Measurements from ENCODE around the gene NPAS2.

DNA sequence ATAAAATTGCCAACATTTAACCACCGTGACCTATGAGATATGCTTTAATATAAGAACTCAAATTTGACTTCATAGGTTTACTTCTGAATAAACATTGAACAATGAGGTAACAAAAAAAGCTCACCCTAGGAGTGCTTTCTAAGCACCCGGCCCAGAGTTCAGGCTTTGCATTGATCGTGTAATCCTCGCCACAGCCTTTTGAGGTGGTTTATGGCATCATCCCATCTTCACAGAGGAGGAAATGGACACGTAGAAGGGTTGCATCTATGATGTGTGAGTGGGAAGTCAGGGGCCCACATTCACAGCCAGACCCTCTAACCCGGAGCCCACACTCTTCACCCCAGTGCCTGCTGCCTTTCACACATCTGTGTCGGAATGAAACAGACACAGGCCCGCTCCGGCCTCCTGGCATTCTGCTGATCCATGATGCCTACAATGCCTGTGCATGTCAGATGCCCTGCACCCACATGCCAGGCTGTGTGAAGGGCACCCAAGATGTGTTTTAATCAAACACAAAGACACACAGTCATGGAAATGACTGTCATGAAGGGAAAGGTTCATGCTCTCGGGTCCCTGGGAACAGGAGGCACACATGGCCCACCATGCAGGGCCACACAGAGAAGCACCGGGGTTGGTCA is 133.6 kb downstream of the NPAS2 start:
- TF ChIP-seq, protein P1, sequence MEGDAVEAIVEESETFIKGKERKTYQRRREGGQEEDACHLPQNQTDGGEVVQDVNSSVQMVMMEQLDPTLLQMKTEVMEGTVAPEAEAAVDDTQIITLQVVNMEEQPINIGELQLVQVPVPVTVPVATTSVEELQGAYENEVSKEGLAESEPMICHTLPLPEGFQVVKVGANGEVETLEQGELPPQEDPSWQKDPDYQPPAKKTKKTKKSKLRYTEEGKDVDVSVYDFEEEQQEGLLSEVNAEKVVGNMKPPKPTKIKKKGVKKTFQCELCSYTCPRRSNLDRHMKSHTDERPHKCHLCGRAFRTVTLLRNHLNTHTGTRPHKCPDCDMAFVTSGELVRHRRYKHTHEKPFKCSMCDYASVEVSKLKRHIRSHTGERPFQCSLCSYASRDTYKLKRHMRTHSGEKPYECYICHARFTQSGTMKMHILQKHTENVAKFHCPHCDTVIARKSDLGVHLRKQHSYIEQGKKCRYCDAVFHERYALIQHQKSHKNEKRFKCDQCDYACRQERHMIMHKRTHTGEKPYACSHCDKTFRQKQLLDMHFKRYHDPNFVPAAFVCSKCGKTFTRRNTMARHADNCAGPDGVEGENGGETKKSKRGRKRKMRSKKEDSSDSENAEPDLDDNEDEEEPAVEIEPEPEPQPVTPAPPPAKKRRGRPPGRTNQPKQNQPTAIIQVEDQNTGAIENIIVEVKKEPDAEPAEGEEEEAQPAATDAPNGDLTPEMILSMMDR (IDR thresholded peaks at IDR 0.05; ENCODE audit: insufficient read depth, low read depth, low read length): no peak
- no peak for TF ChIP-seq EZH2 (IDR thresholded peaks at IDR 0.05; ENCODE audit: insufficient read depth, low read length)

Measured in astrocyte (in vitro differentiated cells and primary cell).